Smooth muscle cell (in vitro differentiated cells): ENCODE data around the gene CD300LG. TPM values are rescaled to one million over a fixed set of nuclear protein-coding genes. Genes with fewer than 3 reads are reported as not detected.

ENCODE experiments used
- DNase-seq: peaks from one replicate; lab custom pipeline; 2025; ENCODE audit not compliant: unreplicated experiment; lab: John Stamatoyannopoulos, UW
- H2AFZ ChIP-seq: fragments of 200-600 bp; sonication (generic); 2 replicates; pipeline ENCODE4 v1.6.0; 2016; ENCODE audit warnings: antibody characterized with exemption, low read depth, mild to moderate bottlenecking
- H3F3A ChIP-seq: fragments of 200-600 bp; sonication (generic); 2 replicates; pipeline ENCODE4 v1.6.0; 2017; ENCODE audit warnings: antibody characterized with exemption, low read depth
- H3K27ac ChIP-seq: fragments of 200-600 bp; sonication (generic); 2 replicates; pipeline ENCODE4 v1.5.1; 2016; ENCODE audit warnings: low read depth, mild to moderate bottlenecking
- H3K27me3 ChIP-seq: fragments of 200-600 bp; sonication (generic); 2 replicates; pipeline ENCODE4 v1.6.1; 2016; ENCODE audit warnings: low read depth, mild to moderate bottlenecking
- H3K36me3 ChIP-seq: fragments of 200-600 bp; sonication (generic); 2 replicates; pipeline ENCODE4 v1.5.1; 2016; ENCODE audit warnings: low read depth
- H3K4me1 ChIP-seq: fragments of 200-600 bp; sonication (generic); 2 replicates; pipeline ENCODE4 v1.5.1; 2016; ENCODE audit warnings: low read depth
- H3K4me2 ChIP-seq: fragments of 200-600 bp; sonication (generic); 2 replicates; pipeline ENCODE4 v1.6.0; 2016; ENCODE audit warnings: mild to moderate bottlenecking
- H3K4me3 ChIP-seq: fragments of 200-600 bp; sonication (generic); 2 replicates; pipeline ENCODE4 v1.5.1; 2016; ENCODE audit warnings: mild to moderate bottlenecking
- H3K79me2 ChIP-seq: fragments of 200-600 bp; sonication (generic); 2 replicates; pipeline ENCODE4 v1.6.0; 2016; ENCODE audit warnings: low read depth, mild to moderate bottlenecking
- H3K9ac ChIP-seq: fragments of 200-600 bp; sonication (generic); 2 replicates; pipeline ENCODE4 v1.6.0; 2016; ENCODE audit warnings: low read depth
- H3K9me3 ChIP-seq: fragments of 200-600 bp; sonication (generic); replicated peaks from 2 replicates; pipeline ENCODE4 v1.5.1; 2016; ENCODE audit warnings: low read depth
- H4K20me1 ChIP-seq: fragments of 200-600 bp; sonication (generic); 2 replicates; pipeline ENCODE4 v1.6.0; 2016; ENCODE audit warnings: low read depth
- WGBS: methylation state at CpG from one replicate; pipeline ENCODE4 v1.1.7; 2016; ENCODE audit warnings: low lambda C conversion rate; 5-methylcytosine and 5-hydroxymethylcytosine counted together
- polyA plus RNA-seq: library from polyadenylated mRNA; unstranded; fragments of >200 nt; fragmentation: Nextera tagmentation; extraction: Ambion mirVana; gene quantifications from 2 replicates; pipeline ENCODE4 v1.2.1, GENCODE V29; 2016
- total RNA-seq: library from RNA; depleted of rRNA; stranded (reverse); fragments of >200 nt; gene quantifications from 2 replicates; pipeline ENCODE4 v1.2.3, GENCODE V29; 2014
- TF ChIP-seq, protein P1 (sequence below): fragments of 200-600 bp; sonication (generic); IDR thresholded peaks from 2 replicates; pipeline ENCODE4 v1.5.1; 2017; ENCODE audit warnings: borderline replicate concordance, mild to moderate bottlenecking, antibody characterized with exemption; ENCODE audit not compliant: insufficient read depth, poor library complexity, severe bottlenecking

CD300LG gene
- total and polyA plus RNA-seq, 2 experiments from 2014 or later: not detected

DNA sequence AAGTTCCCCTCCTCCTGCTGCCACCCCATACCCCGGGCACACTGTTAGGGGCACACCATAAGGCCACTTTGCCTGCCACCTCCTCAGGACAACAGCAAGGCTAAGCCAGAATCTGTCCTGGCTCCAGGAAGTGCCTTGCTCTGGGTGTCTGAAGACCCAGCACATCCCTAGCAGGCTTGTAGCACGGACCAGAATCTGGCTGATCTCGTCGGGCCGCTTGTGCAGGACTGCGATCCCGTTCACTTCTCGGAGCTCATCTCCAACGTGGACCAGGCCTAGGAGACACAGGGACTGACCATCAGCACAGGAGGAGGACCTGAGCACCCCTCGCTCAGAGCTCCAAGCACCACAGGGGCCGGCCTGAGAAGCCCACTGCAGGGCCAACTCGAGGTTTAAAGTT lies 21.4 kb upstream of the CD300LG start:
- 94% methylated on average over 12 of the region's 12 CpGs for WGBS

DNA sequence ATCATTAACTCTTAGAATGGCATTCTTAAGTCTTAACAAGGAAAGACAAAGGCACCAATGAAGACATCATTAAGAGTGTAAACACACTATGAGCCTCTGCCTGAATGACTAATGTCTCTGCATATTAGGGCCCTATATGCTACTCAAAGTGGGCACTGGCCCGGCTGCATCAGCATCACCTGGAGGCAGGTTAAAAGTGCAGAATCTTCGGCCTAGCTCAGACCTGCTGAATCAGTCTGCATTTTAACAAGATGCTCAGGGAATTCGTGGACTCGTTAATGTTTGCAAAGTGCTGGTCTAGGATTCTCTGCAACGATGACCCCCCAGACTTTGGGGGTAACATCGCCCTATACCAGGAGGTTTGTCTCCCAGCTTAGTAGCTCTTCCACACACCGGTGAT lies 20.8 kb upstream of the CD300LG start:
- DNase-seq: no peak
- H3K9me3 ChIP-seq: no peaks in the 10 kb centered on the region
- TF ChIP-seq, protein P1, sequence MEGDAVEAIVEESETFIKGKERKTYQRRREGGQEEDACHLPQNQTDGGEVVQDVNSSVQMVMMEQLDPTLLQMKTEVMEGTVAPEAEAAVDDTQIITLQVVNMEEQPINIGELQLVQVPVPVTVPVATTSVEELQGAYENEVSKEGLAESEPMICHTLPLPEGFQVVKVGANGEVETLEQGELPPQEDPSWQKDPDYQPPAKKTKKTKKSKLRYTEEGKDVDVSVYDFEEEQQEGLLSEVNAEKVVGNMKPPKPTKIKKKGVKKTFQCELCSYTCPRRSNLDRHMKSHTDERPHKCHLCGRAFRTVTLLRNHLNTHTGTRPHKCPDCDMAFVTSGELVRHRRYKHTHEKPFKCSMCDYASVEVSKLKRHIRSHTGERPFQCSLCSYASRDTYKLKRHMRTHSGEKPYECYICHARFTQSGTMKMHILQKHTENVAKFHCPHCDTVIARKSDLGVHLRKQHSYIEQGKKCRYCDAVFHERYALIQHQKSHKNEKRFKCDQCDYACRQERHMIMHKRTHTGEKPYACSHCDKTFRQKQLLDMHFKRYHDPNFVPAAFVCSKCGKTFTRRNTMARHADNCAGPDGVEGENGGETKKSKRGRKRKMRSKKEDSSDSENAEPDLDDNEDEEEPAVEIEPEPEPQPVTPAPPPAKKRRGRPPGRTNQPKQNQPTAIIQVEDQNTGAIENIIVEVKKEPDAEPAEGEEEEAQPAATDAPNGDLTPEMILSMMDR: no peak
- H3K9ac ChIP-seq: no peak overlapping the region
- H2AFZ ChIP-seq: no peak overlapping the region
- no peaks in the 10 kb centered on the region for H3K36me3 ChIP-seq
- H3K4me2 ChIP-seq: no peak overlapping the region
- H3K4me1 ChIP-seq: no peaks in the 10 kb centered on the region
- no peaks in the 10 kb centered on the region for H3K79me2 ChIP-seq
- H3K4me3 ChIP-seq: no peak overlapping the region
- no peaks in the 10 kb centered on the region for H3K27me3 ChIP-seq
- H3F3A ChIP-seq: no peaks in the 10 kb centered on the region
- no peak overlapping the region for H3K27ac ChIP-seq
- no peaks in the 10 kb centered on the region for H4K20me1 ChIP-seq
- 97% methylated on average over 7 of the region's 7 CpGs for WGBS

More for the DNA sequence above, 21.4 kb upstream of the CD300LG start:
- Histone ChIP-seq H3K36me3 (no peaks in the 10 kb centered on the region), H3K9ac (no peak overlapping the region), H2AFZ (no peak overlapping the region), H3F3A (no peaks in the 10 kb centered on the region), H3K9me3 (no peaks in the 10 kb centered on the region), H3K4me3 (no peak overlapping the region), H3K27ac (no peak overlapping the region), H4K20me1 (no peaks in the 10 kb centered on the region), H3K27me3 (no peaks in the 10 kb centered on the region), H3K79me2 (no peaks in the 10 kb centered on the region), H3K4me2 (no peak overlapping the region), H3K4me1 (no peaks in the 10 kb centered on the region)
- DNase-seq: no peak
- TF ChIP-seq, protein P1: no peak

DNA sequence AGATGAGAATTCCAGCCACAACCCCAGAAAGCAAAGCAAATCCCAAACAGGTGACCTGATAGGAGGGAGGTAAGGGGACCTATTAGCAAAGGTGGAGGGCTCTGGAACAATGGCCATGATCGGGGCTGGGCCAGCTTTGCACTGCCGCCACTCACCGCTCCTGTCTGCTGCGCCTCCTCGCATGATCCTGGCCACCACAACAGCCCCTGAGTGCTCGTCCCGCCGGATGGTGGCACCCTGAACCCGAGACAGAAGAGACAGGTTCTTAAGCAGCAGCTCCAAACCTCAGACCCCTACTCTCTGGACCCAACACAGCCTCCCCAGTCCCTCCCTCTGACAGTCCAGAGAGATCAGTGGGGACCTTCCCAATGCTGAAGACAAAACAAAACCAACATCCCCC lies 19.4 kb upstream of the CD300LG start:
- over 99% methylated on average over 9 of the region's 9 CpGs for WGBS
- Histone ChIP-seq H3K9me3 (no peaks in the 10 kb centered on the region), H4K20me1 (peaks cover 7% of the 10 kb centered on the region), H3F3A (no peaks in the 10 kb centered on the region), H2AFZ (no peak overlapping the region), H3K79me2 (no peaks in the 10 kb centered on the region), H3K9ac (no peak overlapping the region), H3K36me3 (no peaks in the 10 kb centered on the region), H3K27me3 (no peaks in the 10 kb centered on the region), H3K27ac (no peak overlapping the region), H3K4me2 (no peak overlapping the region), H3K4me1 (peaks cover 6% of the 10 kb centered on the region), H3K4me3 (no peak overlapping the region)
- no peak for DNase-seq
- TF ChIP-seq, protein P1: no peak

DNA sequence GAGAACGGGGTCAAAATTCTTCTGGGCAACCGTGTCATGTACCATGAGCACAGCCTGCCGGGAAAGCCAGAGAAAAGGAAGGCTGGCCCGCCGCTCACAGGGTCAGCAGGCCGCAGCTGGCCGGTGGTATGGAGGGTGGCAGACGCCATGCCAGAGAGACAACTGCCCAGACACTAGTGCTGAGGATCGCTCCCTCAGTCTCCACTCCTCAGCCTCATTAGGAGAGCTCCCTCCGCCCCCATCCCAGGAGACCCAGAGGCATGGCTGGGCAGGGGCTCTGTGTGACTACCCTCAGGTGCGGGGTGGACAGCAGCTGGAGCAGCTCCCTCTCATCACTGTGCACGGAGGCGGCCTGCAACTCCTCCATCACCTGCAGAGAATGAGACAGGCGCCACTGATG lies 17.2 kb upstream of the CD300LG start:
- 93% methylated on average over 14 of the region's 14 CpGs for WGBS
- H2AFZ ChIP-seq: no peak overlapping the region
- TF ChIP-seq, protein P1: no peak
- H3K9me3 ChIP-seq: no peaks in the 10 kb centered on the region
- no peak overlapping the region for H3K27ac ChIP-seq
- H3K79me2 ChIP-seq: no peaks in the 10 kb centered on the region
- peaks cover 6% of the 10 kb centered on the region for H3K4me1 ChIP-seq
- no peaks in the 10 kb centered on the region for H3K36me3 ChIP-seq
- H3K4me2 ChIP-seq: no peak overlapping the region
- DNase-seq: no peak
- peaks cover 7% of the 10 kb centered on the region for H4K20me1 ChIP-seq
- no peaks in the 10 kb centered on the region for H3F3A ChIP-seq
- H3K9ac ChIP-seq: no peak overlapping the region
- no peak overlapping the region for H3K4me3 ChIP-seq
- no peaks in the 10 kb centered on the region for H3K27me3 ChIP-seq
